Cardiac septum (tissue), 1 donor: ENCODE results near the gene STS. TPM values are rescaled to one million over a fixed set of nuclear protein-coding genes. Genes with fewer than 3 reads are reported as not detected.
"Not testable (repeated sequence)": the region's sequence is repeated elsewhere in the genome, so short reads cannot be mapped to it uniquely, and the experiment has no call there.

Source experiments
- DNase-seq: peaks from one replicate; pipeline ENCODE4 v3.0.0-alpha.2; 2020; ENCODE audit warnings: low spot score
- intact Hi-C: fragments of 100-400 bp; cut with DNase I; formaldehyde crosslinking; loops from one replicate; pipeline ENCODE4 v1.14.0; 2022
- microRNA-seq: library from miRNA; unstranded; fragments of <30 nt; microRNA quantifications from one replicate; pipeline ENCODE4 v1.2.0, GENCODE V29; 2020
- total RNA-seq: library from RNA; stranded (reverse); fragmentation: NEBNext Ultra II Directional; extraction: Animal tissue kit (Norgen Biotek cat#: 25700); gene quantifications from one replicate; pipeline ENCODE4 v1.2.1, GENCODE V29; 2021
- donor health status: DM: no; HTN: no; CAD: no.

Gene STS
- total RNA-seq, 1 donor from 2014 or later, result 8.2 TPM

DNA sequence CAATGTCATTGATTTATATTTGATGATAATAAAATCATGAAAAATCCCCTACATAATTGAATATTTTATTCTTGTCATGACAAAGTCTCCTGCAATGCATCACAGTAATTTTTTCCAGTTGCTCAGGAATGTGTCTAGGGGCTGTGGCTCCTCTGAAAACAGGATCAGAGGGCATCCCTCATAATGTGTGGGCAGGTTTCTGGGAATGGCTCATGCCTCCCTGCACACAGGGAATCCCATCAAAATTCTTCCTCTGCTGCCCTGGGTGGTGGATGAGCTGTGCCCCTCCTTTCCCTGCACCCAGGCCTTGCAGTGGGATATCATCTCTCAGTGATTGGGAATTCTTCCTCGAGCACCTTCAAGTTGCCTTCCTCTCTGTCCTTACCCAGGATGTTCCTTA lies 20.9 kb downstream of the STS start:
- DNase-seq, result no peak
- intact Hi-C loops, result no loop called here

DNA sequence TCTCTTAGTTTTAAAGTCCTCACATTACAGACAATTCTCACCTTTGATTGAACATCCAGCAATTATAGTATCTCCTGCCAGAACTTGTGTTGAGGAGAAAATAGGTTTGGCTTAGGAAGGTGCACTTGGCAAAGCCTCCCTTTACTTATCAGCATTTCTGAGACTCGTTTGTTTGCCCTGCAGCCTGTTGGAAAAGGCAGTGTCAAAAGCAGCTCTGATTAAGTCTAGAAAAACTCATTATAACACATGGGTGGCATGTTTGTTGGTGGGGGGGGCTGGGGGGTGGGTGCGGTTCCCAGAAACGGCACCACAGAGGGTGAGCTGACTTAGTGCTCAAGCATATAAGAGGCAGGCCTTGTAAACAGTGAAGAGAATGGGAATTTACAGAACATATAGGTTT lies 22.1 kb downstream of the STS start:
- intact Hi-C loops, result no loop called here
- no peak for DNase-seq

DNA sequence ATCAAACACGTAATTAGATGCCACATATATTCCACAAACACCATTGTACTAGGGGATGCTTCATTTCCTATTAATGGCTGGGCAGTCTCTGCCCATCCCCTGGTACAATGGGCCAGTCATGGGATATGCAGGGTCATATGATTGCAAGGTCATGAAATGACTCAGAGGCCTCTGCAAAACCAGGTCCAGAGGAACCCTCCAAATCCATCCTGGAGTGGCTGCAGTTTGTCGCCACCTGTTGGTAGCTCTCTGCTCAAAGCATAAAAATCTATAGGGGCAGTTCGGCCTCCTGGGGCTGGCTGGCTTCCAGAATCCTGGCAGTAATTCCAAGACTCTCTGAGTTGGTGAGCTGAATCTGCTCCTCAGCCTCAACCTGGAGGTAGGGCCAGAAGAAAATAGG lies 23.4 kb downstream of the STS start:
- intact Hi-C loops, result no loop called here
- DNase-seq, result no peak

DNA sequence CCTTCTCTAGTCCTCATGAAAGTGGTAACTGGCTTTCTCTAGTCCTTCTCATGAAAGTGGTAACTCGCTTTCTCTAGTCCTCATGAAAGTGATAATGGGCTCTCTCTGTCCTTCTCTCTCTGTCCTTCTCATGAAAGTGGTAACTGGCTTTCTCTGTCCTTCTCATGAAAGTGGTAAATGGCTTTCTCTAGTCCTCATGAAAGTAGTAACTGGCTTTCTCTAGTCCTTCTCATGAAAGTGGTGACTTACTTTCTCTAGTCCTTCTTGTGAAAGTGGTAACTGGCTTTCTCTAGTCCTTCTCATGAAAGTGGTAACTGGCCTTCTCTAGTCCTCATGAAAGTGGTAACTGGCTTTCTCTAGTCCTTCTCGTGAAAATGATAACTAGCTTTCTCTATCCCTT lies 31.3 kb downstream of the STS start:
- DNase-seq, intact Hi-C loops: not testable (repeated sequence)

DNA sequence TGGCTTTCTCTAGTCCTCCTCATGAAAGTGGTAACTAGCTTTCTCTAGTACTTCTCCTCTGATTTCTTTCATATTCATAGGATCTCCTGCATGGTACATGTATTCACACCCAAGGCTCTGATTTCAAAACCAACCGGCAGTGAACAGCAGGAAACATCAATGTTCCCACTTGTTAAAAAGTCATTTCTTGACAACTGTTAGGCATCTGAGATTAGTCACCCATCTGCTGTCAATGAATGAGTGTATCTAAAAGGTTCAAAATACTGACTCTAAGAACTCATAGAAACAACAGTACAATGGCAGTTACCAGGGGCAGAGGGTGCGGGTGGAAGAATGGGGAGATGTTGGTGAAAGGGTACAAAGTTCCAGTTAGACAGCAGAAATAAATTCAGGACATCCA lies 31.9 kb downstream of the STS start:
- intact Hi-C loops, result no loop called here

DNA sequence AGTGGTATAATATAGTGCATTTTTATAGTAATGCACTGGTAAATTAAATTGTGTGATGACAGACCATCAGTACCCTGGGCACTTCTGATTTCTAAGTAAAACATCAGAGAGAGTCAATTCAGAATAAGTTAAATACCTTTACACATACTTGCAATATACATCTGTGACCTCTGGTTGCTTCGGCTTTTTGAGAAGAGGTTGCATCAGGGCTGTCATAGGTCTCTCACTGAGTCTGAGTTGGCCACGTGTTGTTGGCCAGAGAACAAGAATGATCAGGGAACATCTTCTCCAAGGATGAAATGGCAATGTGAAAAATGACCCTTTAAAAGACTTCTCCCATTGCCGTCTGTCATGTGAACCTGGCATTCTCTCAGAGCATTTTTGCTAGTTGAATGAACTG lies 37.3 kb downstream of the STS start:
- intact Hi-C loops, result no loop called here

More for the DNA sequence above, 31.9 kb downstream of the STS start:
- no peak for DNase-seq

DNA sequence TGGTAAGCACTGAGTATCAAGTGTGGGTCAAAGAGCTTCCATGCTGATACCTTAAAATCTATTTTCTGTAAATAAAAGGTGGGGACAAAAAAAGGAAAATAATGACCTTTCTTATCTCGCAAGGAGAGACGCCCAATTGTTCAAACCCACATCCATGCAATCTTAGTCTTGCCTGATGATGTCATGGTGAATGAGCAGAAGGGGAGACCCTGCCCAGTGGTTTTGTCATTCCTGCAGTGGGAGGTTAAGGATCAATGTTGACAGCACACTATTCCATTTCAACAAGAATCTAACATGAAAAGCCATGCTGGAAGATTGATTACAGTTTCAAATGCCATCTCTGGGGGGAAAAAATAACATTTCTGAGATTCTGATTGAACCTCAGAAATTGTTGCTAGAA lies 41.2 kb downstream of the STS start:
- intact Hi-C loops, result no loop called here
- DNase-seq, result no peak

More for the DNA sequence above, 37.3 kb downstream of the STS start:
- DNase-seq, result no peak

DNA sequence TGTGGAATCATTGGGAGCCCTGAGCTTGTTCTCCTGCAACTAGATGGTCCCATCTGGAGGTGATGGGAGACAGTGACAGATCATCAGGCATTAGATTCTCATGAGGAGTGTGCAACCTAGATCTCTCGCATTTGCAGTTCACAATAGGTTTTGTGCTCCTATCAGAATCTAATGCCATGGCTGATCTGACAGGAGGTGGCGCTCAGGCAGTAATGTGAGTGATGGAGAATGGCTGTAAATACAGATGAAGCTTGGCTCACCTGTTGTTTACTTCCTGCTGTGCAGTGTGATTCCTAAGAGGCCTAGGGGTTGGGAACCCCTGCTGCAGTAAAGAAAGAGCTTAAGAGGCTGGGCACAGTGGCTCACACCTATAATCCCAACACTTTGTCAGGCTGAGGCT lies 42.6 kb downstream of the STS start:
- intact Hi-C loops, result no loop called here
- DNase-seq, result no peak

DNA sequence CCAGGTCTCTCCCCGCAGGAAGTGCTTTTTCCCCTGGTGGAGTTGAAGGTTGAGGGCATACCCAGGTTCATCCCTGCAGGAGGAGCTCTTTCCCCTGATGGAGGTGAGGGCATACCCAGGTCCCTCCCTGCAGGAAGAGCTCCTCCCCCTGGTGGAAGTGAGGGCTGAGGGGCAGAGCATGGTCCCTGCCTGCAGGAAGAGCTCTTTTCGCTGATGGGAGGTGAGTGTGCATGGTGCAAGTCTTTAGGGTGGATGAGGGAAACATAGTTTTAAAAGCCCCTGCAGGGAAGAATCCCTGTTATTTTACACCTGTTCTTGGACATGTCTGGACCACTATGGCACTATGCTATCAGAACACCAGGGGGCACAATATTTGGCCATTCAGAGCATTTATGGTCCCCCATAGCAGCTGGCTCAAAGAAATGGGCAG lies 44.2 kb downstream of the STS start:
- DNase-seq, result no peak
- intact Hi-C loops, result no loop called here

DNA sequence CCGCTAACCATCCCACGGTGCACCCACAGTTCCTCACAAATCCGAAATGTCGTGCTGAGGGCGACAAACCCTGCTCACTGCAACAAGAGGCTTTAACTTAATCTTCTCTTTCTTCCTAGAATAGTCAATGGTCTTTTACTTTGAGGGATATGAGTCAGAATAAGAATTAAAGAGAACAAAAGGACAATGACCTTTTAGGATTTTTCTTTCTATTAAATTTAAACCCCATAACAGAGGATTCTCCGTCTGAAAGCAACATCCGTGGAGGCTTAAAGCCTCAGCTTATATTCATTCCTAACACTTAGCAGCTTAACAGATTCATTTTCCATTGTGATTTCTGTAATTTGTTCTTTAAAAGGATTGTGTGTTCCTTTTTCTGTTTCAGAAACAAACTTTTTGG lies 45.4 kb downstream of the STS start:
- intact Hi-C loops, result no loop called here
- DNase-seq, result no peak

DNA sequence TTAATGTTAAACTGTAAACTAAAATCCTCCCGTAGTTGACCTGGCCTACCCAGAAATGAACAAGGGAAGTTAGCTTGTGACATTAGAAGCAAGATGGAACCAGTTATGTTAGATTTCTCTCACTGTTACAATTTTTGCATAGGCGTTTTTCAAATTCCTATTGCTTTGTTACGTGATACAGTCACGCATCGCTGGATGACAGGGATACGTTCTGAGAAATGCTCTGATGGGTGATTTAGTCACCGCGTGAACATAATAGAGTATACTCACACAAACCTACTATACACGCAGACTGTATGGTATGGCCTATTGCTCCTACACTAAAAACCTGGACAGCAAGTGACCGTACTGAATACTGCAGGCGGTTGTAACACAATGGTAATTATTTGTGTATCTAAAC lies 47.1 kb downstream of the STS start:
- intact Hi-C loops, result no loop called here

More for the DNA sequence above, 47.1 kb downstream of the STS start:
- DNase-seq, result no peak

Small RNA genes within 50 kb of the gene (microRNA-seq; reads per million reads assigned to microRNA genes)
- not detected for gene MIR4767

Other genes with a start within 250 kb of the STS start
- gene PUDP, start 441 bp downstream of the STS start, total RNA-seq, result 33.2 TPM